Subcutaneous adipose tissue (tissue), 4 donors: ENCODE results near the gene ATP9B. TPM values are rescaled to one million over a fixed set of nuclear protein-coding genes. Genes with fewer than 3 reads are reported as not detected.

ENCODE experiments used
- total RNA-seq, 4 donors: library from RNA; depleted of rRNA; stranded (reverse); fragments of >200 nt; gene quantifications; one replicate each; pipeline ENCODE4 v1.1.0, GENCODE V29; 2016
- TF ChIP-seq, protein P1 (sequence below): fragments of 450-650 bp; IDR thresholded peaks from one replicate; pipeline ENCODE4 v1.5.1; 2016; ENCODE audit warnings: low read depth, mild to moderate bottlenecking, control low read depth, antibody characterized with exemption, moderate library complexity

Gene ATP9B
- total RNA-seq, 4 donors from 2014 or later: 38.8 to 58.5 (median 45.3) TPM

DNA sequence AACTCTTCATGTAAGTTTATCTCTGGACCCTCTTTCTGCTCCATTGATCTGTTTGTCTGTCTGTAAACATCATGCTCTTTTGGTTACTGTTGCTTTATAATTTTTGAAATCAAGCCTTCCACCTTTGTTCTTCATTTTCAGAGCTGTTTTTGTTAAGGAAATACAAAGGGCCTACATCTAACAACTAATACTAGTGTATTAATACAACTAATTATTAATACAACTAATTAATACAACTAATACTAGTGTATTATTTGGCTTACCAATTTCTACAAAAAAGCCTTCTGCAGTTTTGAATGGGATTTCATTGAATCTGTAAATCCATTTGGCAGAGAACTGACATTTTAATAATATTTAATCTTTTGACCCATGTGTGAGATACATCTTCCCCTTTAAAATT lies 66.7 kb downstream of the ATP9B start:
- TF ChIP-seq, protein P1, sequence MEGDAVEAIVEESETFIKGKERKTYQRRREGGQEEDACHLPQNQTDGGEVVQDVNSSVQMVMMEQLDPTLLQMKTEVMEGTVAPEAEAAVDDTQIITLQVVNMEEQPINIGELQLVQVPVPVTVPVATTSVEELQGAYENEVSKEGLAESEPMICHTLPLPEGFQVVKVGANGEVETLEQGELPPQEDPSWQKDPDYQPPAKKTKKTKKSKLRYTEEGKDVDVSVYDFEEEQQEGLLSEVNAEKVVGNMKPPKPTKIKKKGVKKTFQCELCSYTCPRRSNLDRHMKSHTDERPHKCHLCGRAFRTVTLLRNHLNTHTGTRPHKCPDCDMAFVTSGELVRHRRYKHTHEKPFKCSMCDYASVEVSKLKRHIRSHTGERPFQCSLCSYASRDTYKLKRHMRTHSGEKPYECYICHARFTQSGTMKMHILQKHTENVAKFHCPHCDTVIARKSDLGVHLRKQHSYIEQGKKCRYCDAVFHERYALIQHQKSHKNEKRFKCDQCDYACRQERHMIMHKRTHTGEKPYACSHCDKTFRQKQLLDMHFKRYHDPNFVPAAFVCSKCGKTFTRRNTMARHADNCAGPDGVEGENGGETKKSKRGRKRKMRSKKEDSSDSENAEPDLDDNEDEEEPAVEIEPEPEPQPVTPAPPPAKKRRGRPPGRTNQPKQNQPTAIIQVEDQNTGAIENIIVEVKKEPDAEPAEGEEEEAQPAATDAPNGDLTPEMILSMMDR: no peak

DNA sequence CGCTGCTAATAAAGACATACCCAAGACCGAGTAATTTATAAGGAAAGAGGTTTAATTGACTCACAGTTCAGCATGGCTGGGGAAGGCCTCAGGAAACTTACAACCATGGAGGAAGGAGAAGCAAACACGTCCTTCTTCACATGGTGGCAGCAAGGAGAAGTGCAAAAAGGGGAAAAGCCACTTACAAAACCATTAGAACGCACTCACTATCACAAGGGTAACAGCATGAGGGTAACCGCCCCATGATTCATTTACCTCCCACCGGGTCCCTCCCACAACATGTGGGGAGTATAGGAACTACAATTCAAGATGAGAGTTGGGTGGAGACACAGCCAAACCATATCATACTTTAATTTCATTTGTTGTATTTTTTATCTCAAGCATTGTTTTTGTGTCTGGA lies 67.5 kb downstream of the ATP9B start:
- TF ChIP-seq, protein P1: no peak

GRCh38 chr18:79139206-79139605 lies 70.0 kb downstream of the ATP9B start:
- TF ChIP-seq, protein P1: no peak

DNA sequence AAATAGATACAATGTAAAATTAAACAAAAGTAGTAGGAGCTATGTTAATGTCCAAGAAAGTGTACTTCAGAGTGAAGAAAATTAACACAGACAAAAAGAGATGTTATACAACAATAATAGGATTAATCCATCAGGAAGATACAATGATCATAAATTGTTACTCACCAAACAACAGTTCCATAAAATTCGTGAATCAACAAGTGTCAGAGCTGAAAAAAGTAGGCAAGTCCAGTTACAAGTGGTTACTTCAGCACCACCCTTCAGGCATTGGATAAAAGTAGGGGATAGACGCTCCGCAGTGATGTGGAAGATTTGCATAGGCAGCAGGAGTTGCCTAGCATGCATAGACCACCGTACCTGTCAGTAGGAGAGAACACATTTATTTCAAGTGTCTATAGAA lies 77.8 kb downstream of the ATP9B start:
- TF ChIP-seq, protein P1: no peak

DNA sequence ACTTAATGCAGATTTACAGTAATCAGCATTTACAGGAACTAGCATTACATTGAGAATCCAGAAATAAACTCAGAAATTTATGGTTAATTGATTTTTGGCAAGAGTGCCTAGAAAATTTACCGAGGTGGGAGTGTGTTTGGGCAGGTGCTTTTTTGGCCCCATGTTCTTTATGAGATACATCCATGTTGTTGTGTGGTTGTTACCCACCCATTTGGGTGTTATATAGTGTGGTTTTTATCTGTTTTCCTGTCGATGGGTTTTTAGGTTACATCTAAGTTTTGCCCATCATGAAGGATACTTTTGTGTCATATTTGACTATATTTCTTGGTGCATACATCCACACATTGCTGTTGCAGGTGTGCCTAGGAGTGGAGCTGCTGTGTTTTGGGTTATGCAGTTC lies 82.0 kb downstream of the ATP9B start:
- TF ChIP-seq, protein P1: no peak

GRCh38 chr18:79156327-79156726 lies 87.1 kb downstream of the ATP9B start:
- TF ChIP-seq, protein P1: no peak

GRCh38 chr18:79164706-79165105 lies 95.5 kb downstream of the ATP9B start:
- TF ChIP-seq, protein P1: no peak
